GM19240 (cell line): ENCODE data around the gene GLOD4.
"Not testable (repeated sequence)": the region's sequence is repeated elsewhere in the genome, so short reads cannot be mapped to it uniquely, and the experiment has no call there.

ENCODE experiments used
- DNase-seq: peaks from one replicate; pipeline ENCODE4 v3.0.0; 2011; ENCODE audit warnings: low spot score; ENCODE audit not compliant: insufficient read length

Gene GLOD4

GRCh38 chr17:802901-803881 lies 21.1 kb upstream of the GLOD4 start:
- DNase-seq, result no peak

- DNase-seq, result no peak
Measured at GRCh38 chr17:802481-802880, 20.4 kb upstream of the GLOD4 start.

- no peak for DNase-seq
Measured at GRCh38 chr17:801660-802059, 19.6 kb upstream of the GLOD4 start.

- DNase-seq, result no peak
Measured at GRCh38 chr17:800446-801242, 18.6 kb upstream of the GLOD4 start.

- DNase-seq, result no peak
Measured at GRCh38 chr17:799261-799660, 17.2 kb upstream of the GLOD4 start.

GRCh38 chr17:798246-798645 lies 16.2 kb upstream of the GLOD4 start:
- DNase-seq, result no peak

- no peak for DNase-seq
Measured at GRCh38 chr17:797236-797840, 15.3 kb upstream of the GLOD4 start.

- no peak for DNase-seq
Measured at GRCh38 chr17:796609-797008, 14.5 kb upstream of the GLOD4 start.

GRCh38 chr17:795721-796120 lies 13.6 kb upstream of the GLOD4 start:
- no peak for DNase-seq

GRCh38 chr17:795276-795675 lies 13.2 kb upstream of the GLOD4 start:
- no peak for DNase-seq

GRCh38 chr17:794876-795275 lies 12.8 kb upstream of the GLOD4 start:
- DNase-seq, result peak; percentile 60

GRCh38 chr17:792277-792676 lies 10.2 kb upstream of the GLOD4 start:
- no peak for DNase-seq

GRCh38 chr17:791829-792228 lies 9.7 kb upstream of the GLOD4 start:
- no peak for DNase-seq

- DNase-seq, result not testable (repeated sequence)
Measured at GRCh38 chr17:790874-791247, 8.8 kb upstream of the GLOD4 start.

GRCh38 chr17:789931-790873 lies 8.1 kb upstream of the GLOD4 start:
- DNase-seq, result not testable (repeated sequence)

- DNase-seq, result no peak
Measured at GRCh38 chr17:789160-789840, 7.2 kb upstream of the GLOD4 start.

GRCh38 chr17:788551-788950 lies 6.5 kb upstream of the GLOD4 start:
- no peak for DNase-seq

- DNase-seq, result no peak
Measured at GRCh38 chr17:787641-788221, 5.7 kb upstream of the GLOD4 start.

- not testable (repeated sequence) for DNase-seq
Measured at GRCh38 chr17:785901-786300, 3.8 kb upstream of the GLOD4 start.

GRCh38 chr17:784143-784542 lies 2.1 kb upstream of the GLOD4 start:
- no peak for DNase-seq
